Measurements from ENCODE around the gene UFD1.

- TF ChIP-seq TSC22D4 (tag; IDR thresholded peaks at IDR 0.05) (no peak), CBX3 (IDR thresholded peaks at IDR 0.05; ENCODE audit: borderline replicate concordance in 1 of 2, low read length in 2 of 2) (no peak), ZNF277 (CRISPR knock-in tag; IDR thresholded peaks at IDR 0.05; ENCODE audit: borderline replicate concordance) (no peak), FOXP4 (CRISPR knock-in tag; IDR thresholded peaks at IDR 0.05; ENCODE audit: borderline replicate concordance) (no peak), PTBP1 (IDR thresholded peaks at IDR 0.05; ENCODE audit: low read depth, low read length) (no peak), EZH2 (IDR thresholded peaks at IDR 0.05; ENCODE audit: borderline replicate concordance, low read depth, low read length) (no peak), ZKSCAN3 (CRISPR knock-in tag; IDR thresholded peaks at IDR 0.05) (no peak), NFRKB (IDR thresholded peaks at IDR 0.05; ENCODE audit: low read depth) (no peak), FOXK1 (CRISPR knock-in tag; IDR thresholded peaks at IDR 0.05; ENCODE audit: borderline replicate concordance) (no peak), CEBPB (tag; IDR thresholded peaks at IDR 0.05) (no peak), THAP12 (CRISPR knock-in tag; IDR thresholded peaks at IDR 0.05) (peak; percentile 54; the same call in 1 of the 2 replicates), EP300 (IDR thresholded peaks at IDR 0.05; ENCODE audit: low read length) (no peak)
These were observed 9.0 kb downstream of the UFD1 start for GRCh38 chr22:19470010-19470409.
